ENCODE results near the gene OR52M1.

- TF ChIP-seq CTCF (IDR thresholded peaks at IDR 0.05) (no peak), POLR2A (IDR thresholded peaks at IDR 0.05) (no peak)
Measured at GRCh38 chr11:4577761-4578160, 32.8 kb downstream of the OR52M1 start.

Measured in thyroid gland (tissue), 4 donors.